Breast epithelium (tissue), 4 donors: ENCODE results near the gene SFSWAP. TPM values are rescaled to one million over a fixed set of nuclear protein-coding genes. Genes with fewer than 3 reads are reported as not detected.

ENCODE experiments used
- DNase-seq, 2 donors: peaks; one replicate each; pipeline ENCODE4 v3.0.0-alpha.2; 2019; ENCODE audit warnings: low spot score in 2 of 2
- H3K27ac ChIP-seq, 2 donors: fragments of 200-600 bp; sonication (generic) in 1 of 2; one replicate each; pipeline ENCODE4 v1.5.1; 2016 to 2019; ENCODE audit warnings: mild to moderate bottlenecking in 1 of 2
- H3K27me3 ChIP-seq, 2 donors: fragments of 200-600 bp; sonication (generic) in 1 of 2; one replicate each; pipeline versions ENCODE4 v1.5.1 to v1.6.0; 2017 to 2019; ENCODE audit warnings: control low read depth in 1 of 2, mild to moderate bottlenecking in 1 of 2
- H3K36me3 ChIP-seq: fragments of 200-600 bp; one replicate; pipeline ENCODE4 v1.5.1; 2019
- H3K4me1 ChIP-seq, 2 donors: fragments of 200-600 bp; sonication (generic); one replicate each; pipeline ENCODE4 v1.5.1; 2016 to 2019; ENCODE audit warnings: control low read depth in 1 of 2
- H3K4me3 ChIP-seq, 3 donors: fragments of 200-600 bp; sonication (generic); 1 replicate in 2 of 3; 2 replicates in 1 of 3; pipeline ENCODE4 v1.5.1; 2016 to 2019; ENCODE audit warnings: mild to moderate bottlenecking in 3 of 3, moderate library complexity in 2 of 3
- H3K9me3 ChIP-seq, 2 donors: fragments of 200-600 bp; sonication (generic) in 1 of 2; one replicate each; pipeline ENCODE4 v1.5.1; 2016 to 2019; ENCODE audit warnings: control low read depth in 1 of 2
- CTCF ChIP-seq, 3 donors: fragments of 450-650 bp; IDR thresholded peaks; one replicate each; pipeline ENCODE4 v1.5.1; 2016 to 2017; ENCODE audit warnings: antibody characterized with exemption in 3 of 3, mild to moderate bottlenecking in 3 of 3, moderate library complexity in 3 of 3
- POLR2A ChIP-seq: fragments of 450-650 bp; IDR thresholded peaks from one replicate; pipeline ENCODE4 v1.6.1; 2016; ENCODE audit warnings: antibody characterized with exemption, mild to moderate bottlenecking, moderate library complexity
- POLR2AphosphoS5 ChIP-seq, 3 donors: sonication (generic); formaldehyde crosslinking; IDR thresholded peaks; one replicate each; pipeline ENCODE4 v1.6.1; 2017; ENCODE audit warnings: antibody characterized with exemption in 3 of 3
- intact Hi-C: fragments of 100-400 bp; cut with DNase I; formaldehyde crosslinking; loops from one replicate; pipeline ENCODE4 v1.15.1; 2023; ENCODE audit warnings: low total_unique reads
- total RNA-seq, 3 donors: library from RNA; depleted of rRNA; stranded (reverse); fragments of >200 nt; gene quantifications; one replicate each; pipeline ENCODE4 v1.1.0, GENCODE V29; 2016

SFSWAP gene
- total RNA-seq, 3 donors from 2014 or later, result 34.9 to 54.7 (median 49.8) TPM

- Histone ChIP-seq H3K4me3 (no peak overlapping the region), H3K27me3 (peaks cover 0 to 3% of the 10 kb centered on the region in 2 donors), H3K27ac (no peak overlapping the region), H3K9me3 (no peaks in the 10 kb centered on the region), H3K36me3 (no peaks in the 10 kb centered on the region), H3K4me1 (no peaks in the 10 kb centered on the region)
- intact Hi-C loops, result no loop called here
- no peak for DNase-seq
- TF ChIP-seq POLR2A (no peak), POLR2AphosphoS5 (IDR thresholded peaks at IDR 0.05) (no peak), CTCF (IDR thresholded peaks at IDR 0.05) (no peak)
Measured at GRCh38 chr12:131848753-131849152, 137.9 kb downstream of the SFSWAP start.

Other genes starting within 250 kb of the SFSWAP start
- gene MMP17, start 117.3 kb downstream of the SFSWAP start, total RNA-seq, result 10 to 100 TPM in 1 of 3 donors, 1 to 10 TPM in 2; 2.9 to 18.6 (median 4.7) TPM
- 10 to 100 TPM; 14.8 to 18.6 (median 17.0) TPM for gene ULK1, start 183.5 kb downstream of the SFSWAP start, total RNA-seq
- 10 to 100 TPM in 2 of 3 donors, 1 to 10 TPM in 1; 8.8 to 31.5 (median 20.9) TPM for gene PUS1, start 218.2 kb downstream of the SFSWAP start, total RNA-seq
- gene EP400, start 238.9 kb downstream of the SFSWAP start, total RNA-seq, result 10 to 100 TPM; 20.3 to 27.2 (median 24.4) TPM